Measurements from ENCODE around the gene PIGK.

DNA sequence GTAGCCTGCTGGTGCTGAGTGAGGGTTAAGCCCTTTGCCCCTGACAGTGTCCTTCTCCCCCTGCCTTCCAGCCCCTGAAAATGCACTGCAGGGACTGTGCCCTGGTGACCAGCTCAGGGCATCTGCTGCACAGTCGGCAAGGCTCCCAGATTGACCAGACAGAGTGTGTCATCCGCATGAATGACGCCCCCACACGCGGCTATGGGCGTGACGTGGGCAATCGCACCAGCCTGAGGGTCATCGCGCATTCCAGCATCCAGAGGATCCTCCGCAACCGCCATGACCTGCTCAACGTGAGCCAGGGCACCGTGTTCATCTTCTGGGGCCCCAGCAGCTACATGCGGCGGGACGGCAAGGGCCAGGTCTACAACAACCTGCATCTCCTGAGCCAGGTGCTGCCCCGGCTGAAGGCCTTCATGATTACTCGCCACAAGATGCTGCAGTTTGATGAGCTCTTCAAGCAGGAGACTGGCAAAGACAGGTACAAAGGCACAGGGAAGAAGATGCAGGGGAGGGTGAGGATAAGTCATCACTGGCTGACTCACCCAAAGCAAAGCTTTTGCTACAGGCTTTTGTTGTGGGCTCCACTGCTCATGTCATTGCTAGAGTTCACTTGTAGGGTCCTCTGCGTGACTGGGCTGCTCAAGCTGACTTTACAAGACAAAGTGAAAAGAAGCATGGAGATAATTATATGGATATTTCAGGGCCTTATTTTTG lies 174.9 kb downstream of the PIGK start:
- TF ChIP-seq, protein P1, sequence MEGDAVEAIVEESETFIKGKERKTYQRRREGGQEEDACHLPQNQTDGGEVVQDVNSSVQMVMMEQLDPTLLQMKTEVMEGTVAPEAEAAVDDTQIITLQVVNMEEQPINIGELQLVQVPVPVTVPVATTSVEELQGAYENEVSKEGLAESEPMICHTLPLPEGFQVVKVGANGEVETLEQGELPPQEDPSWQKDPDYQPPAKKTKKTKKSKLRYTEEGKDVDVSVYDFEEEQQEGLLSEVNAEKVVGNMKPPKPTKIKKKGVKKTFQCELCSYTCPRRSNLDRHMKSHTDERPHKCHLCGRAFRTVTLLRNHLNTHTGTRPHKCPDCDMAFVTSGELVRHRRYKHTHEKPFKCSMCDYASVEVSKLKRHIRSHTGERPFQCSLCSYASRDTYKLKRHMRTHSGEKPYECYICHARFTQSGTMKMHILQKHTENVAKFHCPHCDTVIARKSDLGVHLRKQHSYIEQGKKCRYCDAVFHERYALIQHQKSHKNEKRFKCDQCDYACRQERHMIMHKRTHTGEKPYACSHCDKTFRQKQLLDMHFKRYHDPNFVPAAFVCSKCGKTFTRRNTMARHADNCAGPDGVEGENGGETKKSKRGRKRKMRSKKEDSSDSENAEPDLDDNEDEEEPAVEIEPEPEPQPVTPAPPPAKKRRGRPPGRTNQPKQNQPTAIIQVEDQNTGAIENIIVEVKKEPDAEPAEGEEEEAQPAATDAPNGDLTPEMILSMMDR (conservative IDR thresholded peaks at IDR 0.05), result no peak
- no peak for TF ChIP-seq EZH2 (IDR thresholded peaks at IDR 0.05; ENCODE audit: low read depth)
